GM12891 (cell line): ENCODE data around the gene TBR1.

Experiments
- DNase-seq: peaks from one replicate; pipeline ENCODE4 v3.0.0; 2011; ENCODE audit warnings: low spot score; ENCODE audit not compliant: insufficient read length
- FAIRE-seq: peaks from 2 replicates; lab custom pipeline; 2011; peaks lifted over from hg19 to GRCh38; lab: Jason Lieb, UNC
- PAX5 ChIP-seq: IDR thresholded peaks from 2 replicates; pipeline ENCODE4 v1.6.1; 2011; ENCODE audit warnings: low read length, moderate library complexity, mild to moderate bottlenecking; ENCODE audit not compliant: insufficient read depth, severe bottlenecking
- POLR2A ChIP-seq: IDR thresholded peaks from 2 replicates; pipeline ENCODE4 v1.6.1; 2011; ENCODE audit warnings: low read depth, low read length, control low read depth

The TBR1 gene

GRCh38 chr2:161474920-161475319 lies 58.8 kb downstream of the TBR1 start:
- FAIRE-seq: no peak
- TF ChIP-seq POLR2A (no peak), PAX5 (no peak)
- DNase-seq: no peak
